HT-29 (cell line): ENCODE data around the gene PGLYRP1. TPM values are rescaled to one million over a fixed set of nuclear protein-coding genes. Genes with fewer than 3 reads are reported as not detected.

Experiments
- DNase-seq: peaks from one replicate; pipeline ENCODE4 v3.0.0-alpha.2; 2015; ENCODE audit warnings: low spot score
- total RNA-seq: library from RNA; depleted of rRNA; stranded (reverse); fragments of >200 nt; shearing (Covaris generic); gene quantifications from 2 replicates; pipeline ENCODE4 v1.2.3, GENCODE V29; 2014

The PGLYRP1 gene
- total RNA-seq, 1 experiment from 2014 or later = not detected

DNA sequence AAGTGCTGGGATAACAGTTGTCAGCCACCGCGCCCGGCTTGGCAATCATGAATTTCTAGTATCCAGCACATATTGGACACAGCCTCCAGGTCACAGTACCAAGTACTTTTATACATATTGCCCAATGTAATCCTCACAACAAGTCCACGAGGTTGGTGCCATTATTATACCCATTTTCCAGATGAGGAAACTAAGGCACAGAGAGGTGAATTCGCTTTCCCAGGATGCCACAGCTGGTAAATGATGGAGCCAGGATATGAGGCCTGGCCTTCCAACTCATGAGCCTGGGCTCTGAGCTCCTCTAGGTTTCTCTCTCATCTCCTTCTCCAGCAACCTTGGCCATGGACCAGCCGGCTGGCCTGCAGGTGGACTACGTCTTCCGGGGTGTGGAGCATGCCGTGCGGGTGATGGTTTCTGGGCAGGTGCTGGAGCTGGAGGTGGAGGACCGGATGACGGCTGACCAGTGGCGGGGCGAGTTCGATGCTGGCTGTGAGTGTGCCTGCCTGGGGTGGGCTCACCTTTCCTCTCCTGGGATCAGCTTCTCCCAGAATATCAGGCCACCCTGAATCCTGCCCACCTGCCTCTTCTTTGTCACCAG is 20.1 kb downstream of the PGLYRP1 start:
- DNase-seq = no peak

DNA sequence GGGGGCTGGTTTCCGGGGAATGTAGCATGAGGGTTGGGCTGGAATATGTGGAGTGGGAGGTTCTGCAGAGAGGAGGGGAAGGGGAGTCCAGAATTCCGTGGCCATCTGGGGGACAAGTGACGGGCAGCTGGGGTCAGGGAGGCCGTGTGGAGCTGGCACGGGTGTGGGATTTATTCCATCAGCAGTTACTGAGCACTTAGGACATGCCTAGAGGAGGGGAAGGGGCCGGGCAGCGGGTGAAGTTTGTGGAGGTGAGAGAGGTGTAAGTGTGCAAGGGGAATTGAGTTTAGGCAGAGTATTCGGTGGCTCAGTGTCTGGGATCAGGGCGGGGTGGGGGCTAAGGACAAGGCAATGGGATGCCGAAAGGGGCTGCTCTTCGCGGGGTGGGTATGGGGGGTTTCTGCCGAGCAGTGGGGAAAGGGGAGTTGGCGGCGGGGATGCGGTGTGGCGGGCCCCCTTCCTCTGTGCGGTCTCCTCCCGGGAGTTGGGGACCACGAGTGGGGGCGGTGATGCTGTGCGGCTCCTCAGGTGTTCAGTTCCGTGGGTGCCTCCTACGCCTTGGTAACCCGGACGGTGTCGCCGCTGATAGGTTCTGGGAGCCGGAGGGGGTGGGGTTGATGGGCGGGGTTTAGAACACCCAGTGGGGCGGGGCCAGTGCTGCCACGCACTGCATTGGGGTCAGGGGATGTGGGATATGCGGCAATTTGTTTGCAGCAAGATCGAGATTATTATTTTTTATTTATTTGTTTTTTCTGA is 22.2 kb downstream of the PGLYRP1 start:
- peak; percentile 59 for DNase-seq

DNA sequence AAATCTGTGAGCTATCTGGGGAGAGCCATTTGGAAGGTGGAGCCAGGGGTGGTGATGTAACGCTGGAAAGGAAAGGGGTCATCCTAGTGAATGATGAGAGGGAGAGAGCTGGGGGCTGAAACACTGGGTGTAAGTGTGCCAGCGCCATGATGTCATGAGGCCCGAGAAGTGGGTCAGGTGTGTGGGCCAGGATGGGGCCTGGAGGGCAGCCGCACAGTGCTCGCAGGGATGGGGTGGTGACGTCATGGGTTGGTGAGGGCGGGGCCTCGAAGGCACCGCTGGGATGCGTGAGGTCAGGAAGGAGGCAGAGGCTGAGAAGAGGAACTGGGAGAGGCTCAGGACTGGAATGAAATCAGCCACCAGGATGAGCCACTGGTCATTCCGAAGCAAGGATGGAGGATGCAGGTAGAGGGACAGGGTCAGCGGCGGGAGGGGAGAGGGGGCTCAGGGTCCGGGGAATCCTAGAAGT is 23.2 kb downstream of the PGLYRP1 start:
- DNase-seq = no peak

DNA sequence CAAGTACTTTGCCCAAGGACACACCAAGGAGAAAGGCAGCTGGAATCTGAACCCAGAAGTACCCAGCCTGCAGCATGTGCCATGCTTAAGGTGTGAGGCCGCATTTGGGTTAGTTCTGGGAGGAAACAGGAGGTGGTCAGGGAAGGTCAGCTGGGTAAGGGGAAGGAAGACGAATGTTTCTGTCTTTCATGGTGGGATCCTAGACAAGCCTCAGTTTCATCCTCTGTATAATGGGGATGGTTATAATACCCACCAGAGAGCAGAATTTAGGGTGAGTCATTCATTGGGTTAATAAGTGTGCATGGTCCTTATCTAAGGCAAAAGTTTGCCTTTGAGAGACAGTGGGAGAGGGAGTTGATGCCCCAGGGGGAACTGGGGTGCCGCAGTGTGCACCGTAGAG is 24.0 kb downstream of the PGLYRP1 start:
- no peak for DNase-seq

DNA sequence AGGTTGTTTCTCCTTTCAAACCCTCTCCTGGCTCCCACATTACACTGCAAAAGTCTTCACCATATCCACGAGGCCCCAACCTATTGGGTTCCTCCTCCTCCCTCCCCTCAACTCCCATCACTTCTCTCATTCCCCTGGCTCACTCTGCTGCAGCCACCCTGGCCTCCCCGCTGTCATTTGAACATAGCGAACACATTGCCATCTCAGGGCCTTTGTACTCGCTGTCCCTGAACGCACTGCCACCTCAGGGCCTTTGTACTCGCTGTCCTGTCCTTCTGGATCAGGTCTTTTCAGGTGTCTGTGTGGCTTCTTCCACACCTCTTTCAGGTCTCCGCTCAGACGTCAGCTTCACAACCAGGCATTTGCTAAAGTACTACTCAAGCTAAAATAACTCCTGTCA is 25.9 kb downstream of the PGLYRP1 start:
- no peak for DNase-seq

DNA sequence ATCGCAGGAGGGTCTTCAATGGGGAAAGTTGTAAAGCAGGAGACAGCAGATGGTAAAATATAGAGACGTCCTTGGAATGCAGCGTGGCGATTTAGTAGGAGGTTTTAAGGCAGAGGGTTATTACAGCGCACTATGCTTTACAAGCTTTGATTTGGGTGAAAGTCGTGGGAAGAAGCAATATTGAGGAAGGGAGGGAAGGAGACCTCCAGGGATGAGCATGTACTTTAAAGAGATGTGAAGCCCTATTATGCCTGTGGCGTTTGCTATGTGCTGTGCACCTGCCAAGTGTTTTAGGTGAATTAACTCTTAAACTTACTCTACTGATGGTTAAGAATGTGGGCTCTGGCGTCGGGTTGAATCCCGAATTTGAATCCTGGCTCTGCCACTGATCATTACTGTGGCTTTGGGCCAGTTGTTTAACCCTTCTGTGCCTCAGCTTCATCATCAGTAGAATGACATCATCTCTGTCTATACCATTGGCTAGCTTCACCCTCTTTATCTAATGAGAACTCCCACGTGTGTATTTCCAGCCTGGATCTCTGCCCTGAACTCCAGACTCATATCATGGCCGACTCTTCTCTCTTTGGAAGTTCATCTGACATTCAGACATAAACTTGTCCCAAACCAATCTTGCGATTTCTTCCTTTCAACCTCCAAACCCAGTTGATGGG is 27.0 kb downstream of the PGLYRP1 start:
- DNase-seq = peak; percentile 25

DNA sequence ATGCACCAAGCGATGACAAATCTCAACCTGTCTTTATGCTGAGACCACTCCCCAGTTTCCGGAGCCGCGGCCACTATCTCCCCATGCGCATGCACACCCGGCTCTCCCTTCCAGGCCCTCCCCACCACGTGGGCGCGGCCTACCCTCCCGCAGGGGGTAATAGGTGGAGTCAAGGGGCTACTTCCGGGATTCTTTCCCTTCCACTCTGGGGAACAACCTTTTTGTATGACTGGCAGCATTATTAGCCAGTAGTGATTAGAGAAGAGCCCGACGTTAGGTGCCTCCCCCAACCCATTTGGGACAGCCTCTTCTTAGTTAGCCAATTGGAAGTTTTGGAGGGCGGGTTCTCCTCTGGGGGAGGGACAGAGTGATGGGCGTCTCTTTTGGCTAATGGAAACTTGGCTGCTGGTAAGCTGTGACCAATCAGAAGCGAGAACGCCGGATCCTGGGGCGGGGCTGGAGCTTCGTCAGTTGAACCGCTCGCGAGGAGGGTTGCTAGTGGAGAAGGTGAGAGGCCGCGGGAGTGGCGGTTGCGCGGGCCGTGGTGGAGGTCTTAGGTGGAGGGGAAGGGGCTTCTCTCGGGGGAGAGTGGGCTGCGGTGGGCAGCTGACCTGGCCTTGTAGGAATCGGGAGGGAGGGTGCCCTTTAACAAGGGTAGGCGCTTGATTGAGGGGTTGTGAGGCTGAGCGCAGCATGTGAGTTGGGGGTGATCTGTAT is 27.7 kb downstream of the PGLYRP1 start, which contains the start of gene CCDC61:
CCDC61 (plus strand) TSS at position 470 of the 717 bp plus-strand sequence. CDS start 7,552 bp downstream, outside the sequence.
- peak; percentile 100 for DNase-seq

DNA sequence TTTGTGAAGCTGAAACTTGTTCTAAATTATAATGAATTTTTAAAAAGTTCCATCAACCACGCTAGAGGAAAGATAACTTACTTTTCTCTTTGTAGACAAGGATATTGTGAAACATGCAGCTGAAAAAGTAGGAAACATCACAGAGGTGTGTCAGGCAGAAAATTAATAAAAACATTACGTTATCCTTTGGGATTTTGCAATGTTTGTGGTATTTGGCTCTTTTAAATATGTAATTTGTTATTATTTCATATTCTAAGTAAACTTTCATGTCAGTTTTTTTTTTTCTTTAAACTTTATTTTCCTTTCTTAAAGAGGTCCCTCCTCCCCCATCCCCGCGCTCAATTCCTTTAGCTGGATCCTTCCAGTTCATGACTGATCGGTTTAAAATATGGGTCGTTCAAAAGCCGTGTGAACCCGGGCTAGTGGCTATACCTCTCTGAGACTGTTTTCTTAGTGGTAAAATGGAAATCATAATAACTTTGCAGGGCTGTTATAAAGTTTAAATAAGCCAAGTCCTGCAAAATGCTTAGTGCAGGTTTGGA is 28.3 kb downstream of the PGLYRP1 start:
- no peak for DNase-seq

DNA sequence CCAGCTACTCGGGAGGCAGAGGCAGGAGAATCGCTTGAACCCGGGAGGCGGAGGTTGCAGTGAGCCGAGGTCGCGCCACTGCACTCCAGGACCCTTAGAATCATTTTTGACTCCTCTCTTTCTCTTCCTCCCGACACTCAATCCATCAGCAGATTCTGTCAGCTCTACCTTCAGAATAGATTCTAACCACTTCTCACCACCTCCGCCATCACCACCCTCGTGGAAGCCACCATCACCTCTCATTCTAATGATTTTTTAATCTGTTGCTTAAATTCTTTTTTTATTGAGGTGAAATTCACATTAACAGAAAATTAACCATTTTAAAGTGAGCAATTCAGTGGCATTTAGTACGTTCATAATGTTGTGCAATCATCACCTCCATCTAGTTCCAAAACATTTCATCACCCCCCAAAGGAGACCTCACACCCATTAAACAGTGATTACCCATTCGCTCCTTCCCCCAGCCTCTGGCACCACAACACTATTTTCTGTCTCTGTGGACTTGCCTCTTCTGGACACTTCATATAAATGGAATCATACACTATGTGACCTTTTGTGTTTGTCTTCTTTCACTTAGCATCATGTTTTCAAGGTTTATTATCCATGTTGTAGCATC is 32.6 kb downstream of the PGLYRP1 start:
- no peak for DNase-seq

DNA sequence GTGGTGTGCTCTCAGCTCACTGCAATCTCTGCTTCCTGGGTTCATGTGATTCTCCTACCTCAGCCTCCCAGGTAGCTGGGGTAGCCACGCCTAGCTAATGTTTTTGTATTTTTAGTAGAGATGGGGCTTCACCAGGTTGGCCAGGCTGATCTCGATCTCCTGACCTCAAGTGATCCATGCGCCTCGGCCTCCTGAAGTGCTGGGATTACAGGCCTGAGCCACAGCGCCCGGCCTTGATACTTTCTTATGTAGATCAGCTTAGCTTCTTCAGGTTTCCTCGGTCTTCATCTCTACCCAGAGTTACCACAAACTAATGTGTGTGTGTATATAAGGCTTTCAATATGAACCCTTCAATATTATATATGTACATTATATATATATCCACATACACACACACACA is 37.5 kb downstream of the PGLYRP1 start:
- no peak for DNase-seq

DNA sequence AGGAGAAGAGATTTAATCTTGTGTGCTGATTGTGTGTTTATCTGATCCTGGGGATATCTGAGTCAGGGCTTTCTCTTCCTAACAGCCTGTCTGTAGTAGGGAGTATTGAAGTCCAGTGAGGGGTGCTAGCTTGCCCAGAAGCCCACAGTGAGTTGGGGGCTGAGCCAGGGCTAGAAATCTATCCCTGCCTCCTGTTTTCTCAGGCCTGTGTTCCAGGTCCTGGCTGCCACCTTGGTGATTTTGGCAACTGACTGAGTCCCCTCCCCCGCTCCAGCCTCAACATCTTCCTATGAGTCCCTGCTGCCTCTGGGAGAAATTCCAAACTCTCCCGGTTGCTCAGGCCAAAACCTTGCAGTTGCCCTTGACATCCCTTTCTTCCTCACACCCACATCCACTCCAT is 41.5 kb downstream of the PGLYRP1 start:
- no peak for DNase-seq

DNA sequence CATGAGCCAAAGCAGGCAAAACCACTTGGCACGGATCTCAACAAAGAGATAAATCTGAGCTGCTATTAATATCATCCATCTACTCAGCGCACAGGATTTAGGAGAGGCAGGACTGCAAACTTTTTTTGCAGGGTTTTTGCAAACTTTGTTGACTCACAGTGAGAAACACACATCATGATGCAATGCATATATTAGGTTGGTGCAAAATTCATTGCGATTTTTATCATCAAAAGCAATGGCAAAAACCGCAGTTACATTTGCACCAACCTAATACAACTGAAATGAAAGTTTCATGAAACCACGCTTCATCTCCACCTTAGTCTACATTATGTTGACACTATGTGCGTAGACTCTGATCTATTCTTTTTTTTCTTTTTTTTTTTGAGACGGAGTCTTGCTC is 44.7 kb downstream of the PGLYRP1 start:
- no peak for DNase-seq

DNA sequence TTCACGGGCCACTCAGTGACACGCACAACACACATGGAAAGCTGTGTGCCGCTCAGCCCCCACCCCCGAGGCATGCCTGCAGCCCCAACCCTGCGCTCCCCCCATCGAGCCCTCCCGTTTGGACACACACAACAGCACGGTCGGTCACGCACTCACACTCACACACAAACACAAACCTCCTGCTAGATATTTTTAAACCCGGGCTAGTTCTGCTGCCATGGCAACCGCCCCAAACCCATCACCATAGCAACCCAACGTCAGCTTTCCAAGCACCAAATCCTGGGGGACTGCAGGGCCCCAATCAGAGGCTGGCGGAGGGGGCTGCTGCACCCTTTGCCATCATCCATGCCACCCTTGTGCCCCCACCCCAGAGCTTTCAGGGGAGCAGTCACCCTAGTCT is 46.7 kb downstream of the PGLYRP1 start:
- no peak for DNase-seq

DNA sequence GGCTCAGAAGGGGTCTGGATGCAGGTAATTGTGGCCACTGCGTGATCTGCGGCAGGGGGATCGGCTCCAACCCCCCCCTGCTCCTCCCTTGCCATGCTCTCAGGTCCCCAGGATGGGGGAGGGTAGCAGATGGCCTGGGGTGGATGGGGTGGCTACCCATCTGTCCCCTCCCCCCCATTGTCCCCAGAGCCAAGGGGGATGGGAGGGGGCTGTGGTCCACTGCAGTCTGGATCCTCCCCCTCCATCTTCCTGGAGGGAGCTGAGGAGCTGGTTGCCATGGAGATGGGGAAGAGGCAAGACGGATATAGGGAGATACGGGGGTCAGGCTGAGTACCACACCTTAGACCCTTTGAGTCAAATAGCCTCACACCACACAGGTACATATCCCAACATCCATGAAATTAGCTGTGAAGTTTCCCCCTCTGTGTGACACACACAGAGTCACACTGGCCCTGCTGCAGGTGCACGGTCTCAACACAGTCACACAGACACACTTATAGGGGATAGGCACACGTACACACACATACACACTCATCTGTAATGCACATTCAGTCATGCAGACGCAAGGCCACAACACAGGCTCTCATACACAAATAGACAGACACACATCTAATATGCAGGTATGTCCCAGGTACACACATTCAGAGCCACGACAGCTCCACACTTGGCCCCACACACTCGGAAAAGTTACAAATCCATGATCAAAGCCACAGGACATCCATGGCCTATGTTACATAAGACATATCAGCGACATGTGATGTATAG is 47.4 kb downstream of the PGLYRP1 start:
- no peak for DNase-seq

DNA sequence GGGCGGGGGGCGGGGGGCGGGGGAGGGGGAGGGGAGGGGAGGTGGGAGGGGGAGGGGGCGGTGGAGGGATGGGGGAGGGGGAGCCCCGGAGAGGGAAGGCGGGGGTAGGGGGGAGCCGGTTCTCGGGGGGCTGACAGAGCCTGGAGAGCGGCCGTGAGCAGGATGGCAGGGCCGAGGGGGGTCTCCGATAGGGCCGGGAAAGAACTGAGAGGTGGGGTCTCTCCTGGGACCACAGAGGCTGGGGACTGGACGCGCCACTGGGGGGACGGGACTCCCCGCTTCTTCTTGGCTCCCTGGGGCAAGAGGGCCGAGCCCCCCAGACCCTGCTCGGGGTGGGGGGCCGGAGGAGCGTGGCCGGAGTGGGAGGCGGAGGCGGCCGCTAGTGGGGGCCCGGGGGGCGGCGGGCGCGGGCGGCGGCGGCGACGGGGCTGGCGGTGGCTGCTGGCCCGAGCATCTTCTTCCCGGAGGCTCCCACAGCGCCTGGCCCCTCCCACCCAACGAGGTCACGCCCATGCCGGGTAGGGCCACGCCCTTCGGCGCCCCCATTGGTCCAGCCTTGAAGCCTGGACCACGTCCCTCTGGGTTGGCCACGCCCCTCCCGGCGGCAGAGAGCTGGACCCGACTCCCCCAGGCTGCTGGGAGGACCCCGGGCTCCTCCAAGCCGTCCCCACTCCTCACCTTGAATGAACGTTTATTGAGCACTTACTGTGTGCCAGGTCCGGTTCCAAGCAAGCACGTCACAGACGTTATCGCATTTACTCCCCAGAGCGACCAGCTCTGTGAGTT is 49.1 kb downstream of the PGLYRP1 start, which contains the start of gene NOVA2:
NOVA2 (minus strand) TSS at position 313 of the 786 bp plus-strand sequence. CDS start 514 bp downstream, outside the sequence.
- DNase-seq = no peak

DNA sequence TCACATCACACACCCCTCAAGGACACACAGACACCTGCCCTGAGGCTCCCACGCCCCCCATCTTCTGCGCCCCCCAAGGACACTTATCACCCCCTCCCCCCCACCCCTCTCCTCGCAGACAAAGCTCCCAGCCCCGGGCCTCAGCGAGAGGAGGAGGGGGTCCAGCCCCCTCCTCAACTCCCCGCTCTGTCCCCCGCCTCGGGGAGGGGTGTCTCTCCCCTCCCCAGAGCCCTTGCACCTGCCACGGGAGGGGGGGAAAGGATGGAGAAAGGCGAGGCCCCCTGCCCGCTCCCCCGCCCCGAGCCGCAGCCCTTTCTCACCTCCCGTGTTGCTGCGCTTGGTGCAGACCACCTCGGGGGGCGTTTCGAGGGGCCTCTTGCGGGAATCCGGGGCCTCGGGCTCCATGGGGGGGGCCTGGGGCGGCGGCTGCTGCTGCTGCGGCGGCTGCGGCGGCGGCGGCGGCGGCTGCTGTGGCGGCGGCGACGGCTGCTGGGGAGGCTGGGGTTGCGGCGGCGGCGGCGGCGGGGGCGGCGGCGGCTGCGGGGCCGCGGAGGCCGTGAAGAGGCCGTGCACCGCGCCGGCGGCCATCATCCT is 49.8 kb downstream of the PGLYRP1 start:
- DNase-seq = no peak

DNA sequence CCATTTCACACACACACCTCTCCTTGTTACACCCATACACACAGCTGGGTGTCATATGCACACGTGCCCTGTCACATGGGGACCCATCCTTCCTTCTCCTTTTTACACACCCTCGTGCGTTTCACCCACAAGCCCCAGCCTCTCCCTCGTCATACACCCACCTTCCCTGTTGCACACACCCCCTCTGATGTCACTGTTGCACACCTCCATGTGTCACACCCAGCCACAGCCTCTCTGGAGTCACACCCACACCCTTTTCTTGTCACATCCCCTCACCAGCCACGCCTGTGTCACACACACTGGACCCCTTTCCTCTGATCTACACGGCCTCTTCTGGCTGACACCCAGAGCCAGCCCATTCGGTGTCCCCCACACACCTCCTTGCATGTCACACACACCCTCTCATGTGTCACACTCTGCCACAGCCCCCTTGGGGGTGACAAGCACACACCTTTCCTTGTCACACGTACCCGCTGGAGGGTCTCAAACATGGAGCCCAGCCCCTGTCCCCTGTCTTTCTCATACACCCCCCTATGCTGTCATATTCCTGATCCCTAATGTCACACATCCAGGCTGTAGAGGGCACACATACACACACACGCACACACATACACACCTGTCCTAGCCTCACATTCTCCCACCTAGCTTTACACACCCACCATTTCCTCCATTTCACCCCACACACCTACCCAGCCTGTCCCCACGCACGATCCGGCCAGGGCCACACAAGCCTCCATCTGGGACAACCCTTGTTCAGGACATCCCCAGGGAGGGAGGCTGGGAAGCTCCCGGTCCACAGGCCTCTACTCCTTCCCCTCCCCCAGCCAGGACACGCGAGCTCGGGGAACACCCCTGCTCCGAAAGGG is 50.5 kb downstream of the PGLYRP1 start:
- no peak for DNase-seq

DNA sequence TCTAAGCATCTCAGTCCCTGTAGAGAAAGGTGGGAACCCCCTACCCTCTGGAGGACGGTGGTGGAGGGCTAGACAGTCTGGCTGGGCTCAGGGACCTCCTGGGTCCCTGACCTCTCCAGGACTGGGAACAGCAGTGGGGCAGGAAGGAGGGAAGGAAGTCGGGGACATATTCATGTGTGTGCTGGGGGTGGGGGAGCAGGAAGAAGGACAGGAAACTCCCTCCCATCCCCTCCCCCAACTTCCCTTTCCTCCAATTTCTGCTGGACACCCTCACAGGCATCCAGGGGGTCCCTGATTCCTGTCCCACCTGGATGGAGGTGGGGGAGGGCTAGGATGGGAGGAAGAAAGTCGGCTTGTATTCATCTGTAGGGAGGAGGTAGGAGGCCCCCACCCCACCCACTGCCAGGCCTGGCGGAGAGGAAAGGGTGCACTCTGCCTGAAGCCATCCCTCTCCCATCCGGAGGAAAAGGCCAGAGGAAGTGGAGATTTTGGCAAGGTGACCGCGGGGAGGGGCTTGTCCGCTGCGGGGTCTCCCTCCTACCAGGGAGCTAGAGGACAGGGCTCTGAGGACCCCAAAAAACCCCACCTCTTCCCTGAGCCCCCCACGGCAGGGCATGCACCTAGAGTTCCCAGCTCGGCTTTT is 51.5 kb downstream of the PGLYRP1 start:
- no peak for DNase-seq
